ENCODE results near the gene SLC26A9.

DNA sequence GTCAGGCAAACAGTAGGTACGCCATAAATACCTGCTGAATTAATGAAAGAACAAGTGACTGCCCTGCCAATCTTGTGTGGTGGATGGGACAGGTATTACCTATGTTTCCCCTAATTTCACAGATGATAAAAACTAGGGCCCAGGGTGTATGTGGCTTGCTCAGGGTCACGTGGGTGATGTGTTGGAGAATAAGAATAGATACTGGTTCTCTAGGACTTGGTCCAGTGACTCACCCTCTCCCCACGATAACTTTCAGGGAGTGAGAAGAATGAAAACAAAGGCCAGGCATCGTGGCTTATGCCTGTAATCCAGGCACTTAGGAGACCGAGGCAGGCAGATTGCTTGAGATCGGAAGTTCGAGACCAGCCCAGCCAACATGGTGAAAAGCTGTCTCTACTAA lies 26.7 kb downstream of the SLC26A9 start:
- TF ChIP-seq ZBTB7A (tag by site-specific recombination; IDR thresholded peaks at IDR 0.05; ENCODE audit: low read depth): no peak
- no peak for TF ChIP-seq ZBTB1 (tag by site-specific recombination; IDR thresholded peaks at IDR 0.05)
- TF ChIP-seq, protein P1, sequence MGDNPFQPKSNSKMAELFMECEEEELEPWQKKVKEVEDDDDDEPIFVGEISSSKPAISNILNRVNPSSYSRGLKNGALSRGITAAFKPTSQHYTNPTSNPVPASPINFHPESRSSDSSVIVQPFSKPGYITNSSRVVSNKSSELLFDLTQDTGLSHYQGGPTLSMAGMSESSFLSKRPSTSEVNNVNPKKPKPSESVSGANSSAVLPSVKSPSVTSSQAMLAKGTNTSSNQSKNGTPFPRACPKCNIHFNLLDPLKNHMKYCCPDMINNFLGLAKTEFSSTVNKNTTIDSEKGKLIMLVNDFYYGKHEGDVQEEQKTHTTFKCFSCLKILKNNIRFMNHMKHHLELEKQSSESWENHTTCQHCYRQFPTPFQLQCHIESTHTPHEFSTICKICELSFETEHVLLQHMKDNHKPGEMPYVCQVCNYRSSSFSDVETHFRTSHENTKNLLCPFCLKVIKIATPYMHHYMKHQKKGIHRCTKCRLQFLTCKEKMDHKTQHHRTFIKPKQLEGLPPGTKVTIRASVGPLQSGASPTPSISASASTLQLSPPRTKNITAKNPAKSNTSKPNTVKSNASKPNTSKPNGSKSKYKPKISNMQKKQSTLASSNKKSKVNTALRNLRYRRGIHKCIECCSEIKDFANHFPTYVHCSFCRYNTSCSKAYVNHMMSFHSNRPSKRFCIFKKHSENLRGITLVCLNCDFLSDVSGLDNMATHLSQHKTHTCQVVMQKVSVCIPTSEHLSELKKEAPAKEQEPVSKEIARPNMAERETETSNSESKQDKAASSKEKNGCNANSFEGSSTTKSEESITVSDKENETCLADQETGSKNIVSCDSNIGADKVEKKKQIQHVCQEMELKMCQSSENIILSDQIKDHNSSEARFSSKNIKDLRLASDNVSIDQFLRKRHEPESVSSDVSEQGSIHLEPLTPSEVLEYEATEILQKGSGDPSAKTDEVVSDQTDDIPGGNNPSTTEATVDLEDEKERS (tag by site-specific recombination; IDR thresholded peaks at IDR 0.05): no peak
- TF ChIP-seq, protein P2, sequence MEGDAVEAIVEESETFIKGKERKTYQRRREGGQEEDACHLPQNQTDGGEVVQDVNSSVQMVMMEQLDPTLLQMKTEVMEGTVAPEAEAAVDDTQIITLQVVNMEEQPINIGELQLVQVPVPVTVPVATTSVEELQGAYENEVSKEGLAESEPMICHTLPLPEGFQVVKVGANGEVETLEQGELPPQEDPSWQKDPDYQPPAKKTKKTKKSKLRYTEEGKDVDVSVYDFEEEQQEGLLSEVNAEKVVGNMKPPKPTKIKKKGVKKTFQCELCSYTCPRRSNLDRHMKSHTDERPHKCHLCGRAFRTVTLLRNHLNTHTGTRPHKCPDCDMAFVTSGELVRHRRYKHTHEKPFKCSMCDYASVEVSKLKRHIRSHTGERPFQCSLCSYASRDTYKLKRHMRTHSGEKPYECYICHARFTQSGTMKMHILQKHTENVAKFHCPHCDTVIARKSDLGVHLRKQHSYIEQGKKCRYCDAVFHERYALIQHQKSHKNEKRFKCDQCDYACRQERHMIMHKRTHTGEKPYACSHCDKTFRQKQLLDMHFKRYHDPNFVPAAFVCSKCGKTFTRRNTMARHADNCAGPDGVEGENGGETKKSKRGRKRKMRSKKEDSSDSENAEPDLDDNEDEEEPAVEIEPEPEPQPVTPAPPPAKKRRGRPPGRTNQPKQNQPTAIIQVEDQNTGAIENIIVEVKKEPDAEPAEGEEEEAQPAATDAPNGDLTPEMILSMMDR (tag by site-specific recombination; IDR thresholded peaks at IDR 0.05): no peak
